NCI-H524 (cell line): ENCODE results near the gene ITGA3.
A peak's percentile ranks its signal among the peaks of the same experiment; 100 is the strongest.

Experiments
- DNase-seq, 2 experiments: peaks; one replicate each; lab custom pipeline; 2025; lab: John Stamatoyannopoulos, UW

ITGA3 gene

GRCh38 chr17:50071692-50072091 is 15.8 kb downstream of the ITGA3 start:
- DNase-seq = no peak

- no peak for DNase-seq
These were observed 16.2 kb downstream of the ITGA3 start for GRCh38 chr17:50072130-50072529.

GRCh38 chr17:50072925-50073324 is 17.0 kb downstream of the ITGA3 start:
- DNase-seq = no peak

GRCh38 chr17:50074227-50074626 is 18.3 kb downstream of the ITGA3 start:
- DNase-seq = no peak

GRCh38 chr17:50075446-50076032 is 19.6 kb downstream of the ITGA3 start:
- no peak for DNase-seq

GRCh38 chr17:50076221-50076590 is 20.3 kb downstream of the ITGA3 start:
- no peak for DNase-seq

- DNase-seq = peak; percentile 78 to 82
These were observed 20.8 kb downstream of the ITGA3 start for GRCh38 chr17:50076591-50077235.

GRCh38 chr17:50078430-50078829 is 22.5 kb downstream of the ITGA3 start:
- DNase-seq = no peak

- DNase-seq = peak; percentile 98
These were observed 23.6 kb downstream of the ITGA3 start for GRCh38 chr17:50079334-50080095.

- no peak for DNase-seq
These were observed 24.2 kb downstream of the ITGA3 start for GRCh38 chr17:50080096-50080480.

GRCh38 chr17:50080827-50081226 is 24.9 kb downstream of the ITGA3 start:
- DNase-seq = no peak

GRCh38 chr17:50081757-50082156 is 25.8 kb downstream of the ITGA3 start:
- no peak for DNase-seq

- peak; percentile 63 to 82 for DNase-seq
These were observed 31.5 kb downstream of the ITGA3 start for GRCh38 chr17:50087246-50087911.

GRCh38 chr17:50087912-50088405 is 32.0 kb downstream of the ITGA3 start:
- no peak for DNase-seq

- no peak for DNase-seq
These were observed 33.3 kb downstream of the ITGA3 start for GRCh38 chr17:50088952-50089825.

GRCh38 chr17:50090071-50090470 is 34.2 kb downstream of the ITGA3 start:
- DNase-seq = no peak

- DNase-seq = no peak
These were observed 35.3 kb downstream of the ITGA3 start for GRCh38 chr17:50090971-50091917.

GRCh38 chr17:50091918-50092285 is 36.0 kb downstream of the ITGA3 start:
- DNase-seq = no peak

GRCh38 chr17:50093246-50093645 is 37.3 kb downstream of the ITGA3 start:
- DNase-seq = no peak

- DNase-seq = no peak
These were observed 37.9 kb downstream of the ITGA3 start for GRCh38 chr17:50093807-50094206.
